ENCODE measurements around the gene VSTM1.

The VSTM1 gene

GRCh38 chr19:54011507-54012211, 52.0 kb downstream of the VSTM1 start:
- no peak for DNase-seq (ENCODE audit: low read depth in 2 of 2)

- no peak for DNase-seq (ENCODE audit: low read depth in 2 of 2)
Measured at GRCh38 chr19:54010474-54010873, 53.2 kb downstream of the VSTM1 start.

GRCh38 chr19:54009440-54009839, 54.3 kb downstream of the VSTM1 start:
- no peak for DNase-seq (ENCODE audit: low read depth in 2 of 2)

GRCh38 chr19:54002495-54003315, 61.0 kb downstream of the VSTM1 start:
- DNase-seq (ENCODE audit: low read depth in 2 of 2): no peak

GRCh38 chr19:54001496-54001895, 62.2 kb downstream of the VSTM1 start:
- no peak for DNase-seq (ENCODE audit: low read depth in 2 of 2)

GRCh38 chr19:53999694-54000093, 64.0 kb downstream of the VSTM1 start:
- no peak for DNase-seq (ENCODE audit: low read depth in 2 of 2)

- DNase-seq (ENCODE audit: low read depth in 2 of 2): no peak
Measured at GRCh38 chr19:53998223-53998622, 65.5 kb downstream of the VSTM1 start.

GRCh38 chr19:53994811-53995210, 68.9 kb downstream of the VSTM1 start:
- no peak for DNase-seq (ENCODE audit: low read depth in 2 of 2)

GRCh38 chr19:53993448-53993847, 70.2 kb downstream of the VSTM1 start:
- no peak for DNase-seq (ENCODE audit: low read depth in 2 of 2)

GRCh38 chr19:53992815-53993214, 70.9 kb downstream of the VSTM1 start:
- DNase-seq (ENCODE audit: low read depth in 2 of 2): no peak

GRCh38 chr19:53992211-53992610, 71.5 kb downstream of the VSTM1 start:
- DNase-seq (ENCODE audit: low read depth in 2 of 2): no peak

GRCh38 chr19:53991224-53992113, 72.2 kb downstream of the VSTM1 start, which contains the start of gene CACNG6:
TSS of gene CACNG6 (plus strand) at chr19:53991637. CDS start at chr19:53992878, 1,241 bp downstream.
- no peak for DNase-seq (ENCODE audit: low read depth in 2 of 2)
